ENCODE measurements around the gene ARHGAP22.

- TF ChIP-seq EZH2 (IDR thresholded peaks at IDR 0.05; ENCODE audit: insufficient read depth, poor library complexity, severe bottlenecking): no peak
- TF ChIP-seq EZH2phosphoT487 (IDR thresholded peaks at IDR 0.05; ENCODE audit: insufficient read depth, low read depth): no peak
Observed at GRCh38 chr10:48526011-48526821, 78.7 kb downstream of the ARHGAP22 start.
